Endothelial cell of umbilical vein (primary cell): ENCODE data around the gene PCGF1.
"Not testable (repeated sequence)": the region's sequence is repeated elsewhere in the genome, so short reads cannot be mapped to it uniquely, and the experiment has no call there.

ENCODE experiments used
- EZH2 ChIP-seq: IDR thresholded peaks from 2 replicates; pipeline ENCODE4 v1.6.1; 2012; ENCODE audit warnings: borderline replicate concordance, low read depth, mild to moderate bottlenecking, moderate library complexity, low read length, inconsistent platforms; ENCODE audit not compliant: severe bottlenecking
- FOS ChIP-seq: IDR thresholded peaks from 2 replicates; pipeline ENCODE4 v1.6.1; 2011; ENCODE audit warnings: mild to moderate bottlenecking, low read length, moderate library complexity, borderline replicate concordance; ENCODE audit not compliant: insufficient read depth
- GATA2 ChIP-seq: IDR thresholded peaks from 2 replicates; pipeline ENCODE4 v1.7.0; 2011; ENCODE audit warnings: low read depth, mild to moderate bottlenecking, moderate library complexity, mixed read lengths, low read length; ENCODE audit not compliant: insufficient read length, insufficient read depth
- MYC ChIP-seq: IDR thresholded peaks from one replicate; pipeline ENCODE4 v1.6.1; 2011; ENCODE audit warnings: mild to moderate bottlenecking, low read depth, low read length
- POLR2A ChIP-seq: IDR thresholded peaks from 2 replicates; pipeline ENCODE4 v1.6.1; 2012; ENCODE audit warnings: low read depth, mild to moderate bottlenecking, control low read depth, low read length
- POLR2AphosphoS5 ChIP-seq: IDR thresholded peaks from 2 replicates; pipeline ENCODE4 v1.6.1; 2012; ENCODE audit warnings: low read depth, mild to moderate bottlenecking, control low read depth, low read length, moderate library complexity; ENCODE audit not compliant: insufficient read depth
- TF ChIP-seq, protein P1 (sequence below), 2 donors: IDR thresholded peaks; 1 replicate in 1 of 2; 2 replicates in 1 of 2; pipeline ENCODE4 v1.5.1; 2011; ENCODE audit warnings: low read length in 2 of 2, mild to moderate bottlenecking in 2 of 2, moderate library complexity in 2 of 2, control low read depth in 1 of 2, inconsistent platforms in 1 of 2, low read depth in 1 of 2; ENCODE audit not compliant: insufficient read depth in 1 of 2; ENCODE audit errors: extremely low read depth in 1 of 2
- TF ChIP-seq, protein P2 (sequence below): IDR thresholded peaks from 2 replicates; pipeline ENCODE4 v1.6.1; 2011; ENCODE audit not compliant: insufficient read depth, insufficient read length

DNA sequence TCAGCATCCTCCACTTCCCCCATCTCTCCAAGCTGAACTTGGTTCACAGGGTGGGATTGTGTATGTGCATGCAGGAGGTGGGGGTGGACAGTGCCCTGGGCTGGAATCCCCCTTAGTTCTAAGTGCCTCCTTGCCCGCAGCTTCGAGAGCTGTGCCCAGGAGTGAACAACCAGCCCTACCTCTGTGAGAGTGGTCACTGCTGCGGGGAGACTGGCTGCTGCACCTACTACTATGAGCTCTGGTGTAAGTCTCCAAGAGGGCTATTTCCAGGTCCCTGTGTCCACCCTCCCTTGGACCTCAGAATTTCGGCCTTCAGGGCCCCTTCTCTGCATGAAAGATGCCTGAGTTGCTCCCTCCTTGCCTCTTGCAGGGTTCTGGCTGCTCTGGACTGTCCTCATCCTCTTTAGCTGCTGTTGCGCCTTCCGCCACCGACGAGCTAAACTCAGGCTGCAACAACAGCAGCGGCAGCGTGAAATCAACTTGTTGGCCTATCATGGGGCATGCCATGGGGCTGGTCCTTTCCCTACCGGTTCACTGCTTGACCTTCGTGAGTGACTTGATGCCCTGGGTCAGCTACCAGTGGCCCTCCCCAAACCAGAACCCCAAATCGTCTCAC, 47.9 kb downstream of the PCGF1 start:
- TF ChIP-seq, protein P1, sequence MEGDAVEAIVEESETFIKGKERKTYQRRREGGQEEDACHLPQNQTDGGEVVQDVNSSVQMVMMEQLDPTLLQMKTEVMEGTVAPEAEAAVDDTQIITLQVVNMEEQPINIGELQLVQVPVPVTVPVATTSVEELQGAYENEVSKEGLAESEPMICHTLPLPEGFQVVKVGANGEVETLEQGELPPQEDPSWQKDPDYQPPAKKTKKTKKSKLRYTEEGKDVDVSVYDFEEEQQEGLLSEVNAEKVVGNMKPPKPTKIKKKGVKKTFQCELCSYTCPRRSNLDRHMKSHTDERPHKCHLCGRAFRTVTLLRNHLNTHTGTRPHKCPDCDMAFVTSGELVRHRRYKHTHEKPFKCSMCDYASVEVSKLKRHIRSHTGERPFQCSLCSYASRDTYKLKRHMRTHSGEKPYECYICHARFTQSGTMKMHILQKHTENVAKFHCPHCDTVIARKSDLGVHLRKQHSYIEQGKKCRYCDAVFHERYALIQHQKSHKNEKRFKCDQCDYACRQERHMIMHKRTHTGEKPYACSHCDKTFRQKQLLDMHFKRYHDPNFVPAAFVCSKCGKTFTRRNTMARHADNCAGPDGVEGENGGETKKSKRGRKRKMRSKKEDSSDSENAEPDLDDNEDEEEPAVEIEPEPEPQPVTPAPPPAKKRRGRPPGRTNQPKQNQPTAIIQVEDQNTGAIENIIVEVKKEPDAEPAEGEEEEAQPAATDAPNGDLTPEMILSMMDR (IDR thresholded peaks at IDR 0.05; ENCODE audit: extremely low read depth in 1 of 2, insufficient read depth in 1 of 2, low read depth in 1 of 2, low read length in 2 of 2) = not testable (repeated sequence)
- not testable (repeated sequence) for TF ChIP-seq POLR2A, EZH2, MYC, GATA2, POLR2AphosphoS5, FOS
- TF ChIP-seq, protein P2, sequence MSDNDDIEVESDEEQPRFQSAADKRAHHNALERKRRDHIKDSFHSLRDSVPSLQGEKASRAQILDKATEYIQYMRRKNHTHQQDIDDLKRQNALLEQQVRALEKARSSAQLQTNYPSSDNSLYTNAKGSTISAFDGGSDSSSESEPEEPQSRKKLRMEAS = not testable (repeated sequence)
